ACHN (cell line): ENCODE measurements around the gene MIA3.
A peak's percentile ranks its signal among the peaks of the same experiment; 100 is the strongest.

ENCODE experiments used
- DNase-seq: peaks from one replicate; pipeline ENCODE4 v3.0.0-alpha.2; 2015
- in situ Hi-C: cut with HindIII; loops from 2 replicates; pipeline ENCODE4 v1.10.0; 2017; ENCODE audit warnings: low sequenced_read_pairs, low pct_ligation_motif_present, low pct_unique_long_range_greater_than_20kb

The MIA3 gene

GRCh38 chr1:222613627-222614026 lies 4.3 kb upstream of the MIA3 start:
- DNase-seq: no peak
- in situ Hi-C loops: no loop called here

- in situ Hi-C loops: no loop called here
- DNase-seq: peak; percentile 10
These were observed 1.4 kb upstream of the MIA3 start for GRCh38 chr1:222616525-222616924.

- in situ Hi-C loops: no loop called here
- DNase-seq: peak; percentile 98
These were observed 438 bp upstream of the MIA3 start for GRCh38 chr1:222617367-222617951.

GRCh38 chr1:222618880-222619596 lies 1.1 kb downstream of the MIA3 start:
- DNase-seq: no peak

GRCh38 chr1:222620566-222620965 lies 2.7 kb downstream of the MIA3 start:
- in situ Hi-C loops: no loop called here
- no peak for DNase-seq

More at GRCh38 chr1:222618880-222619596, 1.1 kb downstream of the MIA3 start:
- in situ Hi-C loops: no loop called here

GRCh38 chr1:222622765-222623164 lies 4.9 kb downstream of the MIA3 start:
- DNase-seq: no peak
- in situ Hi-C loops: no loop called here

GRCh38 chr1:222623458-222623857 lies 5.6 kb downstream of the MIA3 start:
- in situ Hi-C loops: no loop called here
- DNase-seq: no peak

GRCh38 chr1:222624214-222624613 lies 6.3 kb downstream of the MIA3 start:
- in situ Hi-C loops: no loop called here
- no peak for DNase-seq

- in situ Hi-C loops: no loop called here
These were observed 9.3 kb downstream of the MIA3 start for GRCh38 chr1:222627232-222627631.

GRCh38 chr1:222629921-222630535 lies 12.1 kb downstream of the MIA3 start:
- DNase-seq: no peak
- in situ Hi-C loops: no loop called here

More at GRCh38 chr1:222627232-222627631, 9.3 kb downstream of the MIA3 start:
- no peak for DNase-seq

GRCh38 chr1:222631611-222632208 lies 13.8 kb downstream of the MIA3 start:
- DNase-seq: no peak
- in situ Hi-C loops: no loop called here

GRCh38 chr1:222632749-222633148 lies 14.9 kb downstream of the MIA3 start:
- DNase-seq: no peak
- in situ Hi-C loops: no loop called here

GRCh38 chr1:222634180-222635013 lies 16.5 kb downstream of the MIA3 start:
- in situ Hi-C loops: no loop called here
- peak; percentile 93 for DNase-seq

- in situ Hi-C loops: no loop called here
- DNase-seq: no peak
These were observed 23.5 kb downstream of the MIA3 start for GRCh38 chr1:222641269-222641948.

- in situ Hi-C loops: no loop called here
- no peak for DNase-seq
These were observed 24.6 kb downstream of the MIA3 start for GRCh38 chr1:222642468-222642867.

GRCh38 chr1:222643606-222643937 lies 25.7 kb downstream of the MIA3 start:
- in situ Hi-C loops: no loop called here
- DNase-seq: peak; percentile 61

- peak; percentile 100 for DNase-seq
- in situ Hi-C loops: no loop called here
These were observed 26.2 kb downstream of the MIA3 start for GRCh38 chr1:222643938-222644635.

- in situ Hi-C loops: no loop called here
- peak; percentile 24 for DNase-seq
These were observed 26.7 kb downstream of the MIA3 start for GRCh38 chr1:222644636-222644980.
